Measurements from ENCODE around the gene SCAP.

GRCh38 chr3:47427866-47428265, 47.9 kb downstream of the SCAP start:
- TF ChIP-seq EZH2 (IDR thresholded peaks at IDR 0.05): no peak
- no peak for TF ChIP-seq POLR2A (IDR thresholded peaks at IDR 0.05; ENCODE audit: borderline replicate concordance, extremely low read depth, insufficient read depth, insufficient read length)
- no peak for TF ChIP-seq REST (IDR thresholded peaks at IDR 0.05; ENCODE audit: low read depth)
- TF ChIP-seq, protein P1, sequence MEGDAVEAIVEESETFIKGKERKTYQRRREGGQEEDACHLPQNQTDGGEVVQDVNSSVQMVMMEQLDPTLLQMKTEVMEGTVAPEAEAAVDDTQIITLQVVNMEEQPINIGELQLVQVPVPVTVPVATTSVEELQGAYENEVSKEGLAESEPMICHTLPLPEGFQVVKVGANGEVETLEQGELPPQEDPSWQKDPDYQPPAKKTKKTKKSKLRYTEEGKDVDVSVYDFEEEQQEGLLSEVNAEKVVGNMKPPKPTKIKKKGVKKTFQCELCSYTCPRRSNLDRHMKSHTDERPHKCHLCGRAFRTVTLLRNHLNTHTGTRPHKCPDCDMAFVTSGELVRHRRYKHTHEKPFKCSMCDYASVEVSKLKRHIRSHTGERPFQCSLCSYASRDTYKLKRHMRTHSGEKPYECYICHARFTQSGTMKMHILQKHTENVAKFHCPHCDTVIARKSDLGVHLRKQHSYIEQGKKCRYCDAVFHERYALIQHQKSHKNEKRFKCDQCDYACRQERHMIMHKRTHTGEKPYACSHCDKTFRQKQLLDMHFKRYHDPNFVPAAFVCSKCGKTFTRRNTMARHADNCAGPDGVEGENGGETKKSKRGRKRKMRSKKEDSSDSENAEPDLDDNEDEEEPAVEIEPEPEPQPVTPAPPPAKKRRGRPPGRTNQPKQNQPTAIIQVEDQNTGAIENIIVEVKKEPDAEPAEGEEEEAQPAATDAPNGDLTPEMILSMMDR (IDR thresholded peaks at IDR 0.05 in 2 of 3, conservative IDR thresholded peaks at IDR 0.05 in 1 of 3; ENCODE audit: borderline replicate concordance in 1 of 3, insufficient read depth in 1 of 3, low read depth in 2 of 3, low read length in 2 of 3): no peak
- no peak for TF ChIP-seq POLR2AphosphoS5 (IDR thresholded peaks at IDR 0.05; ENCODE audit: low read depth, low read length)
- no peak for TF ChIP-seq RAD21 (IDR thresholded peaks at IDR 0.05; ENCODE audit: low read depth)
- TF ChIP-seq TCF7L2 (IDR thresholded peaks at IDR 0.05; ENCODE audit: borderline replicate concordance, extremely low read depth, insufficient read depth, insufficient read length): no peak
- no peak for TF ChIP-seq ZNF274 (IDR thresholded peaks at IDR 0.05; ENCODE audit: low read depth, low read length)

Data from HCT116 (cell line).